GM21619 (cell line): ENCODE results near the gene RNU5B-1.

Experiments used
- ATAC-seq: cut with Tn5 transposase; IDR thresholded peaks from one replicate; pipeline ENCODE4 v1.9.1; 2021; ENCODE audit not compliant: unreplicated experiment

Gene RNU5B-1

GRCh38 chr15:65327651-65328393, 23.3 kb downstream of the RNU5B-1 start:
- no peak for ATAC-seq

GRCh38 chr15:65328506-65329287, 24.2 kb downstream of the RNU5B-1 start:
- no peak for ATAC-seq

- no peak for ATAC-seq
Measured at GRCh38 chr15:65329288-65329983, 25.0 kb downstream of the RNU5B-1 start.

- ATAC-seq, result no peak
Measured at GRCh38 chr15:65329984-65330735, 25.7 kb downstream of the RNU5B-1 start.

GRCh38 chr15:65330934-65331645, 26.6 kb downstream of the RNU5B-1 start:
- no peak for ATAC-seq

GRCh38 chr15:65331811-65332210, 27.3 kb downstream of the RNU5B-1 start:
- no peak for ATAC-seq

- no peak for ATAC-seq
Measured at GRCh38 chr15:65332391-65333147, 28.1 kb downstream of the RNU5B-1 start.

GRCh38 chr15:65333148-65333820, 28.8 kb downstream of the RNU5B-1 start:
- no peak for ATAC-seq

GRCh38 chr15:65333856-65334255, 29.4 kb downstream of the RNU5B-1 start:
- ATAC-seq, result no peak

- no peak for ATAC-seq
Measured at GRCh38 chr15:65334586-65335231, 30.2 kb downstream of the RNU5B-1 start.

- no peak for ATAC-seq
Measured at GRCh38 chr15:65335278-65336055, 31.0 kb downstream of the RNU5B-1 start.

GRCh38 chr15:65336493-65337435, 32.3 kb downstream of the RNU5B-1 start:
- ATAC-seq, result no peak

GRCh38 chr15:65337436-65338070, 33.1 kb downstream of the RNU5B-1 start:
- no peak for ATAC-seq

- ATAC-seq, result no peak
Measured at GRCh38 chr15:65338366-65338765, 33.9 kb downstream of the RNU5B-1 start.

- no peak for ATAC-seq
Measured at GRCh38 chr15:65338823-65339222, 34.3 kb downstream of the RNU5B-1 start.

- ATAC-seq, result no peak
Measured at GRCh38 chr15:65339416-65339815, 34.9 kb downstream of the RNU5B-1 start.
